ENCODE results near the gene SLC22A14.

DNA sequence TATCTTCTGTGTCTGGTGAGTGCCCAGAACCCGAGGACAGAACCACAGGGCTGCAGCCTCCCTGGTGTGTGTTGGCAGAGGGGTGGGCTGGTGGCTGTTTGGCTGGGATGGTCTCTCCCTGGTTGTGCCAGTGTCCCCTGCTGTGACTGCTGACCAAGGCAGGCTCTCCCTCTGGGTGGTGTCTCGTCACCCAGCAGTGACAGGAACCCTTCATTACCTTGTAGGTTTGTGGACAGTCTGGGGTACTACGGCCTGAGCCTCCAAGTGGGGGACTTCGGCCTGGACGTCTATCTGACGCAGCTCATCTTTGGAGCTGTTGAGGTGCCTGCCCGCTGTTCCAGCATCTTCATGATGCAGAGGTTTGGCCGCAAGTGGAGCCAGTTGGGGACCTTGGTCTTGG lies 6.4 kb upstream of the SLC22A14 start:
- TF ChIP-seq HDAC6 (IDR thresholded peaks at IDR 0.05; ENCODE audit: low read depth, low read length) (no peak), ZBTB7A (IDR thresholded peaks at IDR 0.05; ENCODE audit: borderline replicate concordance, control insufficient read depth, low read depth, low read length) (no peak), GATAD2B (IDR thresholded peaks at IDR 0.05; ENCODE audit: borderline replicate concordance) (no peak), FIP1L1 (IDR thresholded peaks at IDR 0.05; ENCODE audit: low read depth, low read length, poor library complexity, severe bottlenecking) (no peak), POLR2AphosphoS5 (IDR thresholded peaks at IDR 0.05; ENCODE audit: control insufficient read depth, insufficient read depth, low read depth, low read length) (no peak), KLF1 (tag; IDR thresholded peaks at IDR 0.05) (no peak), ZFX (CRISPR knock-in tag; IDR thresholded peaks at IDR 0.05) (no peak)
- TF ChIP-seq, protein P1, sequence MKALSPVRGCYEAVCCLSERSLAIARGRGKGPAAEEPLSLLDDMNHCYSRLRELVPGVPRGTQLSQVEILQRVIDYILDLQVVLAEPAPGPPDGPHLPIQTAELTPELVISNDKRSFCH (CRISPR knock-in tag; IDR thresholded peaks at IDR 0.05): no peak
- TF ChIP-seq, protein P1 (tag; IDR thresholded peaks at IDR 0.05): no peak
- TF ChIP-seq, protein P2, sequence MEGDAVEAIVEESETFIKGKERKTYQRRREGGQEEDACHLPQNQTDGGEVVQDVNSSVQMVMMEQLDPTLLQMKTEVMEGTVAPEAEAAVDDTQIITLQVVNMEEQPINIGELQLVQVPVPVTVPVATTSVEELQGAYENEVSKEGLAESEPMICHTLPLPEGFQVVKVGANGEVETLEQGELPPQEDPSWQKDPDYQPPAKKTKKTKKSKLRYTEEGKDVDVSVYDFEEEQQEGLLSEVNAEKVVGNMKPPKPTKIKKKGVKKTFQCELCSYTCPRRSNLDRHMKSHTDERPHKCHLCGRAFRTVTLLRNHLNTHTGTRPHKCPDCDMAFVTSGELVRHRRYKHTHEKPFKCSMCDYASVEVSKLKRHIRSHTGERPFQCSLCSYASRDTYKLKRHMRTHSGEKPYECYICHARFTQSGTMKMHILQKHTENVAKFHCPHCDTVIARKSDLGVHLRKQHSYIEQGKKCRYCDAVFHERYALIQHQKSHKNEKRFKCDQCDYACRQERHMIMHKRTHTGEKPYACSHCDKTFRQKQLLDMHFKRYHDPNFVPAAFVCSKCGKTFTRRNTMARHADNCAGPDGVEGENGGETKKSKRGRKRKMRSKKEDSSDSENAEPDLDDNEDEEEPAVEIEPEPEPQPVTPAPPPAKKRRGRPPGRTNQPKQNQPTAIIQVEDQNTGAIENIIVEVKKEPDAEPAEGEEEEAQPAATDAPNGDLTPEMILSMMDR (IDR thresholded peaks at IDR 0.05 in 2 of 3, conservative IDR thresholded peaks at IDR 0.05 in 1 of 3; ENCODE audit: insufficient read depth in 2 of 3, low read depth in 1 of 3, low read length in 3 of 3): no peak; a peak in 1 of 6 replicates
- TF ChIP-seq, protein P3, sequence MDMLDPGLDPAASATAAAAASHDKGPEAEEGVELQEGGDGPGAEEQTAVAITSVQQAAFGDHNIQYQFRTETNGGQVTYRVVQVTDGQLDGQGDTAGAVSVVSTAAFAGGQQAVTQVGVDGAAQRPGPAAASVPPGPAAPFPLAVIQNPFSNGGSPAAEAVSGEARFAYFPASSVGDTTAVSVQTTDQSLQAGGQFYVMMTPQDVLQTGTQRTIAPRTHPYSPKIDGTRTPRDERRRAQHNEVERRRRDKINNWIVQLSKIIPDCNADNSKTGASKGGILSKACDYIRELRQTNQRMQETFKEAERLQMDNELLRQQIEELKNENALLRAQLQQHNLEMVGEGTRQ (CRISPR knock-in tag; IDR thresholded peaks at IDR 0.05): no peak
- TF ChIP-seq, protein P4, sequence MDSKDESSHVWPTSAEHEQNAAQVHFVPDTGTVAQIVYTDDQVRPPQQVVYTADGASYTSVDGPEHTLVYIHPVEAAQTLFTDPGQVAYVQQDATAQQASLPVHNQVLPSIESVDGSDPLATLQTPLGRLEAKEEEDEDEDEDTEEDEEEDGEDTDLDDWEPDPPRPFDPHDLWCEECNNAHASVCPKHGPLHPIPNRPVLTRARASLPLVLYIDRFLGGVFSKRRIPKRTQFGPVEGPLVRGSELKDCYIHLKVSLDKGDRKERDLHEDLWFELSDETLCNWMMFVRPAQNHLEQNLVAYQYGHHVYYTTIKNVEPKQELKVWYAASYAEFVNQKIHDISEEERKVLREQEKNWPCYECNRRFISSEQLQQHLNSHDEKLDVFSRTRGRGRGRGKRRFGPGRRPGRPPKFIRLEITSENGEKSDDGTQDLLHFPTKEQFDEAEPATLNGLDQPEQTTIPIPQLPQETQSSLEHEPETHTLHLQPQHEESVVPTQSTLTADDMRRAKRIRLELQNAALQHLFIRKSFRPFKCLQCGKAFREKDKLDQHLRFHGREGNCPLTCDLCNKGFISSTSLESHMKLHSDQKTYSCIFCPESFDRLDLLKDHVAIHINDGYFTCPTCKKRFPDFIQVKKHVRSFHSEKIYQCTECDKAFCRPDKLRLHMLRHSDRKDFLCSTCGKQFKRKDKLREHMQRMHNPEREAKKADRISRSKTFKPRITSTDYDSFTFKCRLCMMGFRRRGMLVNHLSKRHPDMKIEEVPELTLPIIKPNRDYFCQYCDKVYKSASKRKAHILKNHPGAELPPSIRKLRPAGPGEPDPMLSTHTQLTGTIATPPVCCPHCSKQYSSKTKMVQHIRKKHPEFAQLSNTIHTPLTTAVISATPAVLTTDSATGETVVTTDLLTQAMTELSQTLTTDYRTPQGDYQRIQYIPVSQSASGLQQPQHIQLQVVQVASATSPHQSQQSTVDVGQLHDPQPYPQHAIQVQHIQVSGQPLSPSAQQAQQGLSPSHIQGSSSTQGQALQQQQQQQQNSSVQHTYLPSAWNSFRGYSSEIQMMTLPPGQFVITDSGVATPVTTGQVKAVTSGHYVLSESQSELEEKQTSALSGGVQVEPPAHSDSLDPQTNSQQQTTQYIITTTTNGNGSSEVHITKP (IDR thresholded peaks at IDR 0.05; ENCODE audit: partially characterized antibody): no peak
- TF ChIP-seq, protein P5, sequence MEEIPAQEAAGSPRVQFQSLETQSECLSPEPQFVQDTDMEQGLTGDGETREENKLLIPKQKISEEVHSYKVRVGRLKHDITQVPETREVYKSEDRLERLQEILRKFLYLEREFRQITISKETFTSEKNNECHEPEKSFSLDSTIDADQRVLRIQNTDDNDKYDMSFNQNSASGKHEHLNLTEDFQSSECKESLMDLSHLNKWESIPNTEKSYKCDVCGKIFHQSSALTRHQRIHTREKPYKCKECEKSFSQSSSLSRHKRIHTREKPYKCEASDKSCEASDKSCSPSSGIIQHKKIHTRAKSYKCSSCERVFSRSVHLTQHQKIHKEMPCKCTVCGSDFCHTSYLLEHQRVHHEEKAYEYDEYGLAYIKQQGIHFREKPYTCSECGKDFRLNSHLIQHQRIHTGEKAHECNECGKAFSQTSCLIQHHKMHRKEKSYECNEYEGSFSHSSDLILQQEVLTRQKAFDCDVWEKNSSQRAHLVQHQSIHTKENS (CRISPR knock-in tag; IDR thresholded peaks at IDR 0.05): no peak

Data from K562 (cell line).